HG03139 (cell line): ENCODE data around the gene NOL12.
"Not testable (repeated sequence)": the region's sequence is repeated elsewhere in the genome, so short reads cannot be mapped to it uniquely, and the experiment has no call there.

Experiments
- ATAC-seq: cut with Tn5 transposase; IDR thresholded peaks from one replicate; pipeline ENCODE4 v1.9.1; 2021; ENCODE audit not compliant: unreplicated experiment

Gene NOL12

DNA sequence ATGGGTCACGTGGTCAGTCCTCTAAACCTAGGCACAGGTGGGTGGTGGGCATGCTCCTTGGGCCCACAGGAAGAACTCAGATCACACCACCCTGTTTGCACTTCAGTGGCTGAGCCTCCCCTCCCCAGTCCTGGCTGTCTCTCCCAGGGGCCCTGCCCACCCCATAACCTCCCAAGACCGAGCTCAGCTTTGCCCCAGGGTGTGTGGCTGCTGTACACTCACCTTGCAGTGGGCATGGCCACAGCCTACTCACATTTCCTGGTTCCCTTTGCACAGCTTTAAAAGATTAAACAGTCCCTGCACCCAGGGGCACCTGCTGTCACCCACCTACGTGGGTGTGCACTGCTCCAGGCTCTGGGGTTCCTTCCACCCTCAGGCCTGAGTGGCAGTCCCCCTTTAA, 24.5 kb downstream of the NOL12 start:
- ATAC-seq, result no peak

- ATAC-seq, result no peak
Measured at GRCh38 chr22:37711490-37711889, 25.3 kb downstream of the NOL12 start.

GRCh38 chr22:37713761-37714160, 27.6 kb downstream of the NOL12 start:
- no peak for ATAC-seq

DNA sequence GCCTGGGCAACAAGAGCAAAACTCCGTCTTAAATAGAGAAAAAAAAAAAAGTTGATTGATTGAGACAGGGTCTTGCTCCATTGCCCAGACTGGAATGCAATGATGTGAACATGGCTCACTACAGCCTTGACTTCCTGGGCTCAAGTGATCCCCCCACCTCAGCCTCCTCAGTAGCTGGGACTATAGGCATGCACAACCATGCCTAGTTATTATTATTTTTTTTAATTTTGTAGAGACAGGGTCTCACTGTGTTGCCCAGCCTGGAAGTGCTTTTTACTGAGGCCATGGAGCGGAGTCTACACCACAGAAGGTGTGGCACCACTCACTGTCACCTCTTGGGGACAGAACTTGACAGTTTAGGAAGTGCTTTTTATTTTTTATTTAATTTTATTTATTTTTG, 28.5 kb downstream of the NOL12 start:
- ATAC-seq, result no peak

- no peak for ATAC-seq
Measured at GRCh38 chr22:37715760-37716159, 29.6 kb downstream of the NOL12 start.

DNA sequence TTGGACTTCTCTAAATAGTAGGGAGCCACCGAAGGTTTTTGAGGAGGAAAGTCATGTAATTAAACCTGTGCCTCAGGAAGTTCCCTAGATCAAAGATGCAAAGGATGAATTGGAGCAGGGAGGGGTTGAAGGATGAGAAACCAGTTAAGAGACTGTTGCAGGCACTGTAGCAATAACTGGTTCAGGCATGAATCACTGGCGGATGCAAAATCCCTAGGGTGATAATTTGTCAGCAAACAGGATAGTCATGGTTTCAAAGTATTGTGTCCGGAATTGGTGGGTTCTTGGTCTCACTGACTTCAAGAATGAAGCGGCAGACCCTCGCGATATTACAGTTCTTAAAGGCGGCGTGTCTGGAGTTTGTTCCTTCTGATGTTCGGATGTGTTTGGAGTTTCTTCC, 30.6 kb downstream of the NOL12 start:
- ATAC-seq, result no peak

- ATAC-seq, result not testable (repeated sequence)
Measured at GRCh38 chr22:37717235-37717634, 31.1 kb downstream of the NOL12 start.

DNA sequence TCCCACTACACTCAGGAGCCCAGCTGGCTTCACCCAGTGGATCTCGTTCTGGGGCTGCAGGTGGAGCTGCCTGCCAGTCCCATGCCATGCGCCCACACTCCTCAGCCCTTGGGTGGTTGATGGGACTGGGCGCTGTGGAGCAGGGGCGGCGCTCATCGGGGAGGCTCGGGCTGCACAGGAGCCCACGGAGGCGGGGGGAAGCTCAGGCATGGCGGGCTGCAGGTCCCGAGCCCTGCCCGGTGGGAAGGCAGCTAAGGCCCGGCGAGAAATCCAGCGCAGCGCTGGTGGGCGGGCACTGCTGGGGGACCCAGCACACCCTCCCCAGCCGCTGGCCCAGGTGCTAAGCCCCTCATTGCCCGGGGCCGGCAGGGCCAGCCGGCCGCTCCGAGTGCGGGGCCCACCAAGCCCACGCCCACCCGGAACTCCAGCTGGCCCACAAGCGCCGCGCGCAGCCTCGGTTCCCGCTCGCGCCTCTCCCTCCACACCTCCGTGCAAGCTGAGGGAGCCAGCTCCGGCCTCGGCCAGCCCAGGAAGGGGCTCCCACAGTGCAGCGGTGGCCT, 31.7 kb downstream of the NOL12 start:
- not testable (repeated sequence) for ATAC-seq

DNA sequence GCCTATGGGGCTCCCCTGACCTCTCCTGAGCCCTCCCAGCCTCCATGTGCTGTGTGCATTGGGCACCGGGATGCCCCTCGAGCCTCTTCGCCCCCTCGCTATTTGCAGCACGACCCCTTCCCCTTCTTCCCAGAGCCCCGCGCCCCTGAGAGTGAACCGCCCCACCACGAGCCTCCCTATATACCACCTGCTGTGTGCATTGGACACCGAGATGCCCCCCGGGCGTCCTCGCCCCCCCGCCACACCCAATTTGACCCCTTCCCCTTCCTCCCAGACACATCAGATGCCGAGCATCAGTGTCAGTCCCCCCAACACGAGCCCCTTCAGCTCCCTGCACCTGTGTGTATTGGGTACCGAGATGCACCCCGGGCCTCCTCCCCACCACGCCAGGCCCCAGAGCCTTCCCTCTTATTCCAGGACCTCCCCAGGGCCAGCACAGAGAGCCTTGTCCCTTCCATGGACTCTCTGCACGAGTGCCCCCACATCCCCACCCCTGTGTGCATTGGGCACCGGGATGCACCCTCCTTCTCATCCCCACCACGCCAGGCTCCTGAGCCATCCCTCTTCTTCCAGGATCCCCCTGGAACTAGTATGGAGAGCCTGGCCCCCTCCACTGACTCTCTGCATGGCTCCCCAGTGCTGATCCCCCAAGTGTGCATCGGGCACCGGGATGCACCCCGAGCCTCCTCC, 39.6 kb downstream of the NOL12 start:
- ATAC-seq, result no peak

DNA sequence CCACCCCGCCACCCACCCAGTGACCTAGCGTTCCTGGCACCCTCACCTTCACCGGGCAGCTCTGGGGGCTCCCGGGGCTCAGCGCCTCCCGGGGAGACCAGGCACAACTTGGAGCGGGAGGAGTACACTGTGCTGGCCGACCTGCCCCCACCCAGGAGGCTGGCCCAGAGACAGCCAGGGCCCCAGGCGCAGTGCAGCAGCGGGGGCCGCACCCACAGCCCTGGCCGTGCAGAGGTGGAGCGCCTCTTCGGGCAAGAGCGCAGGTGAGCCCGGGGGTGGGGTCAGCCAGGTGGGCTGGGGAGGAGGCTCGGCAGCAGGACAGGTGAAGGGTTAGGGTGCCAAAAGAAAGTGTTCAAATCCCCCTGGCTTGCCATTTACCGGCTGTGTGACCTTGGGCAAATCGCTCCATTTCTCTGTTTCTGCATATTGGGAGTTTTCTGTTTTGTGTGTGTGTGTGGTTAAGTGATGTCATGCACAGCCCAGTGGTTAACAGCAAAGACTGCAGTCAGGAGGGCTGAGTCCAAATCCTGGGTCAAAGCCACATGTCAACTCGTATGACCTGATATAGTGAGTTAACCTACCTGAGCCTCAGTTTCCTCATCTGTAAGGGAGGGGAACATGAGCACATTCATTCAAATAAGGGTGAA, 40.2 kb downstream of the NOL12 start:
- no peak for ATAC-seq

DNA sequence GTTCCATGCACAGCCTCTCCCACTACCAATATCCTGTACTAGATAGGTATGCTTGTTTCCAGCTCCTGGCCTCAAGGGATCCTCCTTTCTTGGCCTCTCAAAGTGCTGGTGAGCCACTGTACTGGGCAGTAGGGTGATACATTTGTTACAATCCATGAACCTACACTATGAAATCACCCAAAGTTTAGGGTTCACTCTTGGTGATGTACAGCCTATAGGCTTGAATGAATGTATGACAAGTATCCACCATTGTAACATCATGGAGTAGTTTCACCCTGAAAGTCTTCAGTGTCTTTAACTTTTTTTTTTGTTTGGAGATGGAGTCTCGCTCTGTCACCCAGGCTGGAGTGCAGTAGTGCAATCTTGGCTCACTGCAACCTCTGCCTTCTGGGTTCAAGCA, 42.5 kb downstream of the NOL12 start:
- no peak for ATAC-seq

DNA sequence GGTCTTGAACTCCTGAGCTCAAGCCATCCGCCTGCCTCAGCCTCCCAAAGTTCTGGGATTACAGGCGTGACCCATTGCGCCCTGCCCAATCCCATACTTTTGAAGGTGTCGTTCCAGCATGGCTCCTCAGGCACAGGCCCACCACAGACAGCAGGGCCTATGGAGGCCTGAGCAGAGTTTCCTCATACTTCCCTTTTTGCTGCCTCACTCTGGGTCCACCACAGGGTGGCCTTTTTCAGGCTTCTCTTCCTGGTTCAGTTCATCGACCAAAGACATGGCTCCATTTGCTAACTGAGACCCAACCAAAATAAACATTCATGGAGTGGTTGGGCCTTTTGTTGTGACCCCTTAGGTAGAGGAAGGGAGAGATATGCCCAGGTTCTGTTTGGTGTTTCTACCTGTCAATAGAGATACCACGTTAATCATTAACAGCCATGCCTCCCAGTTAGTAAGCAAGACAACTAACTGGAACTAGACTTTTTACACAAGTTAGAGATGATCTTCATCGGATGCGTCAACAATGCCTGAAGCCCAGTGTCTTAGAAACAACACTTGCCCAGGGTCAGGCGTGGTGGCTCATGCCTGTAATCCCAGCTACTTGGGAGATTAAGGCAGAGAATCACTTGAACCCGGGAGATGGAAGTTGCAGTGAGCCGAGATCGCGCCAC, 45.8 kb downstream of the NOL12 start:
- no peak for ATAC-seq

DNA sequence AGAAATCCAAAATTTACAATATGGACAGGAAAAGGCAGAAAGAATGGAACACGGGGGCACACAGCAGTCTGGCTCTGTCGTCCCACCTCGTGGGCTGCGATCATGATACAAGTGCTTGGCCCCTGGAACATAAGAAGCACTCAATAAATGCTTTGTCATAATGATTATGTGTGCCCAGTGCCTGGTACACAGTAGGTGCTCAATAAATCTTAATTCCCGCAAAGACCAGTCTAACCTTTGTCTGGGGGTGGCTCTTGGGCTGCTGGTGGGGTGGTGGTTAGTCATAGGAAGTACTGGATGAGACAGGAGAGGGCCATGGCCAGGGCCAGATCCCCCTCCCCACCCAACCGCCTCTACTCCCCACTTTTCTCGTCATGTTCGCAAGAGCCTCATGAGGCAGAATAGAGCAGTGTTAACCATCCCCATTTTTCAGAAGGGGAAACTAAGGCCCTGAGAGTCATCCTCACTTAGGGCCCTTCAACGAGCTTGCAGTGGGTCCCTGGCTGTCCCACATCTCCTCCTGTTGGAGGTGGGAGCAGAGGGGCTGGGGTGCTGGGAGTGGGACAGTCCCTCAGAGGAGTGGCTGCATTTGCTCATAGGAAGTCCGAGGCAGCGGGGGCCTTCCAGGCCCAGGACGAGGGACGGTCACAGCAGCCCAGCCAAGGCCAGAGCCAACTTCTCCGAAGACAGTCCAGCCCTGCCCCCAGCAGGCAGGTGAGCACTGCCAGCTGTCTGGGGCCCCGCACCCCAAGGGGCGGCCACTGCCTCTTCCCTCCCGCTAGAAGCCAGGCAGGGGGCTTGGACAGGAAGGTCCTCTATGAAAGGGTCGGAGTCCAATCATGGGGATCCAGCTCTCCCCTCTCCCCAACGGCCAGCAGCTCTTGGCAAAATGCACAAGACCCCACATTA, 46.8 kb downstream of the NOL12 start:
- ATAC-seq, result no peak

DNA sequence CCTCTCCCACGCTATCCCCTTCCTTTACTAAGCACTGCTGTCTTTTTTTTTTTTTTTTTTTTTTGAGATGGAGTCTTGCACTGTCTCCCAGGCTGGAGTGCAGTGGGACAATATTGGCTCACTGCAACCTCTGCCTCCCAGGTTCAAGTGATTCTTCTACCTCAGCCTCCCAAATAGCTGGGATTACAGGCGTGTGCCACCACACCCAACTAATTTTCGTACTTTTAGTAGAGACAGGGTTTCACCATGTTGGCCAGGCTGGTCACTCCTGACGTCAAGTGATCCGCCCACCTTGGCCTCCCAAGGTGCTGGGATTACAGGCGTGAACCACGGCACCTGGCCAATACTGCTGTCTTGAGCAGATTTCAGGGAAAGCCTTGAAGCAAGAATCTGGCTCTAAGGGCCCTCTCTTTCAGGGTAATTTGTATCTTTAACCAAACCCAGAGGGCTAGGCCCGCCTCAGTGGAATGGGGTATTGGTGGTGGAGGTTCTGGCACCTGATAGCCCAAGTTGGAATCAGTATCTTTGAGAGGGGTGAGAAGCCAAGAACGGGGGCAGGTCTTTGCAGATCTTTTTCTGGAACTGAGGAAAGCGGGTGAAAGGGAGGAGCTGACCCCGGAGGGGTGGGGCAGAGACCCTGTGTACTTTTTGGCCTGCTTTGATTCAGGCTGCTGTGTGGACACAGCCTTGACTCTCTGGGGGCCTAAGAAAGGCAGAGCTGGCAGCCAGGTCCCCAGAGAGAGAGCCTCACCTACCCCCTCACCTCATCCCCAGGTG, 47.7 kb downstream of the NOL12 start:
- ATAC-seq, result no peak

GRCh38 chr22:37734402-37734700, 48.2 kb downstream of the NOL12 start:
- no peak for ATAC-seq

DNA sequence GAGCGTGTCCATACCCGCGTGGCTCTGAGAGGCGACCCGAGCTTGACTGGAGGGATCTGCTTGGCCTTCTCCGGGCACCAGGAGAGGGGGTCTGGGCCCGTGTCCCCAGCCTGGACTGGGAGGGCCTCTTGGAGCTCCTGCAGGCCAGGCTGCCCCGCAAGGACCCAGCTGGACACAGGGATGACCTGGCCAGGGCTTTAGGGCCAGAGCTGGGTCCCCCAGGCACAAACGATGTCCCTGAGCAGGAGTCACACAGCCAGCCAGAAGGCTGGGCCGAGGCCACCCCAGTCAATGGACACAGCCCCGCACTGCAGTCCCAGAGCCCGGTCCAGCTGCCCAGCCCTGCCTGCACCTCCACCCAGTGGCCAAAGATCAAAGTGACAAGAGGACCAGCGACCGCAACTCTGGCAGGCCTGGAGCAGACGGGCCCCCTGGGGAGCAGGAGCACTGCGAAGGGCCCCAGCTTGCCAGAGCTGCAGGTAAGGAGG, 48.9 kb downstream of the NOL12 start:
- no peak for ATAC-seq

DNA sequence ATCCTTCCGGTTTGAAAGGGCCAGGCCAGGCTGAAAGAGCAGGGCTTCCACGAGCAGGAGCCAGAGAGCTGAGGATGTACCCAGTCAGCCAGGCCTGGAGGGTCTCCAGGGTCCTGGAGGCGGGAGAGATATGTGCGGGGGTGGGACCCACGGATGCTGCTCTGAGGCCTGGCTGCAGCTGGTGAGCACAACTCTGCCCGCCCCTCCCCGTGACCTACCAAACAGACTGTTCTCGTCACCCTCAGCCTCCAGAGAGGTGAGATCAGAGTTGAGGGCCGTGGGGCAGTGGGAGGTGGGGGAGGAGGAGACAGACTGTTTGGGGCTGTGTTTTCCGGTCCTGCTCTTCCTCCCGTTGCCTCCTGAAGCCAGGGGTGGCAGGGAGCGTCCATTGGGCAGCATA, 52.9 kb downstream of the NOL12 start:
- no peak for ATAC-seq

DNA sequence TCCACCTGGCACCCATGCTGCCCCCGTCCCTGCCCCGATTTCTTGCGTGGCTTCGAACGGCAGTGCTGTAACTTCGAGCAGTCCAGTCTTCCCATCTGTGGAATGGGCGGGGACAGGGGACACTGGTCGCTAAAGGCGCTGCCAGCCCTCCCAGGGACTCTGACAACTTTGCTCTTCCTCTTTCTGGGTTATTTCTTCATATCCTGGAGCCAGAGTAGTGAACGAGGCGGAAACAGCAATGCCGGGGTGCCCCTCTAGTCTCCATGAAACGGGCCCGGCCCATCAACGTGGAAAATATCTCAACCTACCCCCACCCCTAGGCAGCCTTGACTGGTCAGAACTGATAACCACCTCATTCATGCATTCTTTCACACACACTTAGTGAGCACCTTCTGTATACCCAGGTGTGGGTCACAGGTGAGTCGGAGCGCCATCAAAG, 53.5 kb downstream of the NOL12 start:
- ATAC-seq, result no peak

- no peak for ATAC-seq
Measured at GRCh38 chr22:37740455-37741311, 54.5 kb downstream of the NOL12 start.
